ENCODE data around the gene WDR46.

GRCh38 chr6:33323623-33323948 is 34.5 kb upstream of the WDR46 start:
- TF ChIP-seq CTCF (IDR thresholded peaks at IDR 0.05): no peak
- no peak for TF ChIP-seq POLR2AphosphoS5 (IDR thresholded peaks at IDR 0.05)

Measured in breast epithelium (tissue), 3 donors.